HCT116 (cell line): ENCODE data around the gene KCND3.
A peak's percentile ranks its signal among the peaks of the same experiment; 100 is the strongest.

Experiments used
- CTCF ChIP-seq, 3 experiments: fragments of 200-600 bp in 1 of 3; sonication (generic) in 1 of 3; IDR thresholded peaks in 2 of 3; conservative IDR thresholded peaks in 1 of 3; 2 replicates each; pipeline ENCODE4 v1.5.1; 2012 to 2017; ENCODE audit warnings: low read depth in 2 of 3, low read length in 2 of 3, antibody characterized with exemption in 1 of 3, borderline replicate concordance in 1 of 3, control low read depth in 1 of 3, mild to moderate bottlenecking in 1 of 3, mixed read lengths in 1 of 3, mixed run types in 1 of 3, moderate library complexity in 1 of 3; ENCODE audit not compliant: insufficient read depth in 1 of 3
- EZH2 ChIP-seq: fragments of 200-600 bp; sonication (generic); IDR thresholded peaks from 2 replicates; pipeline ENCODE4 v1.6.1; 2017; ENCODE audit warnings: antibody characterized with exemption, mixed run types
- EZH2phosphoT487 ChIP-seq: fragments of 200-600 bp; IDR thresholded peaks from 2 replicates; pipeline ENCODE4 v1.6.1; 2018; ENCODE audit warnings: antibody characterized with exemption, borderline replicate concordance
- FOSL1 ChIP-seq: IDR thresholded peaks from 2 replicates; pipeline ENCODE4 v1.6.1; 2012; ENCODE audit warnings: low read depth
- POLR2A ChIP-seq: IDR thresholded peaks from 2 replicates; pipeline ENCODE4 v1.7.0; 2011; ENCODE audit warnings: borderline replicate concordance; ENCODE audit not compliant: insufficient read depth, insufficient read length; ENCODE audit errors: extremely low read depth
- POLR2AphosphoS5 ChIP-seq: IDR thresholded peaks from 2 replicates; pipeline ENCODE4 v1.6.1; 2011; ENCODE audit warnings: mild to moderate bottlenecking, low read depth, low read length, moderate library complexity
- RAD21 ChIP-seq: IDR thresholded peaks from 2 replicates; pipeline ENCODE4 v1.6.1; 2012; ENCODE audit warnings: low read depth, mild to moderate bottlenecking
- SRF ChIP-seq: IDR thresholded peaks from 2 replicates; pipeline ENCODE4 v1.6.1; 2012; ENCODE audit warnings: low read depth
- TCF7L2 ChIP-seq: IDR thresholded peaks from 2 replicates; pipeline ENCODE4 v1.7.0; 2011; ENCODE audit warnings: borderline replicate concordance, inconsistent platforms; ENCODE audit not compliant: insufficient read depth, insufficient read length; ENCODE audit errors: extremely low read depth
- ZFX ChIP-seq: fragments of 450-650 bp; IDR thresholded peaks from 2 replicates; pipeline ENCODE4 v1.6.1; 2017
- ZNF274 ChIP-seq: fragments of 200-500 bp; sonication (Bioruptor generic); IDR thresholded peaks from 2 replicates; pipeline ENCODE4 v1.6.1; 2014; ENCODE audit warnings: mild to moderate bottlenecking, low read depth, low read length, inconsistent platforms

GRCh38 chr1:111884772-111885443, 104.6 kb downstream of the KCND3 start:
- TF ChIP-seq ZNF274 (no peak), TCF7L2 (no peak), POLR2AphosphoS5 (no peak), RAD21 (peak; percentile 8; the same call in 1 of the 2 replicates), POLR2A (no peak), ZFX (no peak), CTCF (IDR thresholded peaks at IDR 0.05 in 2 of 3, conservative IDR thresholded peaks at IDR 0.05 in 1 of 3; ENCODE audit: borderline replicate concordance in 1 of 3, insufficient read depth in 1 of 3, low read depth in 2 of 3, low read length in 2 of 3) (no peak), FOSL1 (no peak), EZH2 (no peak), SRF (no peak), EZH2phosphoT487 (no peak)
